Testis (tissue), 2 donors: ENCODE data around the gene NUAK1.

Experiments
- CTCF ChIP-seq, 3 experiments: fragments of 450-650 bp in 2 of 3; fragments of 200-600 bp in 1 of 3; sonication (generic) in 1 of 3; IDR thresholded peaks; one replicate each; pipeline ENCODE4 v1.5.1; 2016 to 2019; ENCODE audit warnings: antibody characterized with exemption in 3 of 3, mild to moderate bottlenecking in 2 of 3, moderate library complexity in 1 of 3
- POLR2A ChIP-seq: fragments of 450-650 bp; IDR thresholded peaks from one replicate; pipeline ENCODE4 v1.6.1; 2017; ENCODE audit warnings: antibody characterized with exemption, mild to moderate bottlenecking, moderate library complexity

- no peak for TF ChIP-seq CTCF (IDR thresholded peaks at IDR 0.05)
- TF ChIP-seq POLR2A = no peak
Measured at GRCh38 chr12:106019144-106019543, 119.6 kb downstream of the NUAK1 start.
